ENCODE measurements around the gene TAAR9. TPM values are rescaled to one million over a fixed set of nuclear protein-coding genes. Genes with fewer than 3 reads are reported as not detected.

The TAAR9 gene
- total RNA-seq, 1 experiment from 2014 or later, result not detected

GRCh38 chr6:132506869-132507808, 30.9 kb upstream of the TAAR9 start:
- Histone ChIP-seq H3K27me3 (no peaks in the 10 kb centered on the region), H3K27ac (no peak overlapping the region), H3K4me1 (no peaks in the 10 kb centered on the region), H3K4me3 (no peak overlapping the region), H3K36me3 (no peaks in the 10 kb centered on the region; the same call in 1 of the 2 replicates), H3K9me3 (replicated peaks) (no peaks in the 10 kb centered on the region)
- no peak for DNase-seq

DNA sequence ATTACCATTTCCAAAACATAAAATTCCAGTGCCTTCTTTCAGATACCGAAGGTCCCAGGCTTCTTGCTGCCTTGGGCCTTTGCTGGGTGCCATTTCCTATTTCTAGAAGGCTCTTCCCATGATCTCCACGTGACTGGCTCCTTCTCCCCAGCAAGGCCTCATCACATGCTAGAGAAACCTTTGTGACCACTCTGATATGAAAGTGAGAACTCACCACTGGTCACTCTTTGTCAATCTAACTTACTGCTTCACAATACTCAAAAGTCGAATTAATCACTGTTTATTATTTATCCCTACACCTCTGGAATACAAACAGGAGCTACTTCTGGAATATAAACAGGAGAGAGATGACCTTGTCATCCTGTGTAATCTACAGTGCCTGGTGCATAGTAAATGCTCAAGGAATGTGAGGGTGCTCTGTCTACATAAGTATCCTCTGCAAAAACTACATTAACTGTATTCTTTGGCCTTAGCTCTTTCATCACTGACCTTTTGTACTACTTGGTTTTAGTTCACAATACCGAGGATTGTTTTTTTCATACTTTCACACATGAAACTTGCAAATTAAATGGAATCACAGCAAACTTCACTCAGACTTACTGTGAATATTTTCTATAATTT, 26.8 kb upstream of the TAAR9 start:
- Histone ChIP-seq H3K36me3 (no peaks in the 10 kb centered on the region), H3K4me1 (no peaks in the 10 kb centered on the region), H3K9me3 (replicated peaks) (no peaks in the 10 kb centered on the region), H3K27me3 (no peaks in the 10 kb centered on the region), H3K4me3 (no peak overlapping the region), H3K27ac (no peak overlapping the region)
- DNase-seq, result no peak

DNA sequence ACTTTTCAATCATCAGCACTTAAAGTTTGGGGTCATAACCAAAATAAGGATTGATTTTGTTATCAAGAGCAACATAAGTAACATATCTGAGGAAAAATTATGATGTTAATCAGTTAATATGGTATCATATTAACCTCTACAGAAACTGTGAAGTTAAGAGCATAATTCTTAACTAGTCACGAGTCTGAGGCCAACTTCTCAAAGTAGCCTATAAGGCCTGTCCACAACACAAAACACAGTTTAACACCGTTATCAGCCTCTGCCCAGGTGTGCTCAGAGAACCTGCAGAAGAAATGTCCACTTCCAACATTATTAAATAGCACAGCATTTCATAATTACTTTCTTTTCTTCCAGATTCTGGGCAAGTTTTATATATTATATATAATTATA, 26.3 kb upstream of the TAAR9 start:
- H3K4me1 ChIP-seq, result no peaks in the 10 kb centered on the region
- DNase-seq, result no peak
- no peaks in the 10 kb centered on the region for H3K36me3 ChIP-seq
- H3K9me3 ChIP-seq (replicated peaks), result no peaks in the 10 kb centered on the region
- H3K4me3 ChIP-seq, result peak overlapping the region; percentile 100
- no peak overlapping the region; the same call in 1 of the 2 replicates for H3K27ac ChIP-seq
- no peaks in the 10 kb centered on the region for H3K27me3 ChIP-seq

DNA sequence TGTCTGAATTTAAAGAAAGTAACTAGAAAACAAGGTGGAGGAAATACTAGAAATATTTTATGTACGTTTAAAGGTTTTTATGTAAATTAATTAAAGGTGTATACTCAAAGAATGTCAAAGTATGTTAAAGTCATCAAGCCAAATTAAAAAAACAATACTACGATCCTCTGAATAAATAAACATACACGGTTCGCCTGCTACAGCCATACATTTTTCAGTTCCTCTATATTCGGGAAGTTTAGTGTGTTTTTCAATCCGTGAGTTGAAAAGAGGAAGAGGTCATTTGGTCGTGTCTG, 25.8 kb upstream of the TAAR9 start:
- no peaks in the 10 kb centered on the region for H3K36me3 ChIP-seq
- no peaks in the 10 kb centered on the region for H3K9me3 ChIP-seq (replicated peaks)
- H3K4me3 ChIP-seq, result peak overlapping the region; percentile 100
- no peaks in the 10 kb centered on the region for H3K27me3 ChIP-seq
- no peaks in the 10 kb centered on the region for H3K4me1 ChIP-seq
- H3K27ac ChIP-seq, result peak overlapping the region; percentile 45
- no peak for DNase-seq

GRCh38 chr6:132512638-132513632, 25.1 kb upstream of the TAAR9 start, which contains the start of gene STX7:
Gene STX7, minus strand, starts transcription at chr6:132513116. Its CDS starts 9,586 bp downstream, at chr6:132503530.
- Histone ChIP-seq H3K27me3 (no peaks in the 10 kb centered on the region), H3K27ac (peak within 1 kb of the TSS; percentile 45), H3K4me3 (peak within 1 kb of the TSS; percentile 100), H3K4me1 (no peaks in the 10 kb centered on the region), H3K36me3 (no peaks in the 10 kb centered on the region), H3K9me3 (replicated peaks) (no peaks in the 10 kb centered on the region)
- peak; percentile 87 to 92 for DNase-seq

- peaks cover 2% of the 10 kb centered on the region; the same call in 1 of the 2 replicates for H3K27me3 ChIP-seq
- H3K4me3 ChIP-seq, result peak overlapping the region; percentile 100; the same call in 1 of the 2 replicates
- no peaks in the 10 kb centered on the region for H3K36me3 ChIP-seq
- DNase-seq, result no peak
- H3K4me1 ChIP-seq, result no peaks in the 10 kb centered on the region
- H3K9me3 ChIP-seq (replicated peaks), result no peaks in the 10 kb centered on the region
- H3K27ac ChIP-seq, result no peak overlapping the region
Measured at GRCh38 chr6:132513831-132514545, 24.1 kb upstream of the TAAR9 start.

DNA sequence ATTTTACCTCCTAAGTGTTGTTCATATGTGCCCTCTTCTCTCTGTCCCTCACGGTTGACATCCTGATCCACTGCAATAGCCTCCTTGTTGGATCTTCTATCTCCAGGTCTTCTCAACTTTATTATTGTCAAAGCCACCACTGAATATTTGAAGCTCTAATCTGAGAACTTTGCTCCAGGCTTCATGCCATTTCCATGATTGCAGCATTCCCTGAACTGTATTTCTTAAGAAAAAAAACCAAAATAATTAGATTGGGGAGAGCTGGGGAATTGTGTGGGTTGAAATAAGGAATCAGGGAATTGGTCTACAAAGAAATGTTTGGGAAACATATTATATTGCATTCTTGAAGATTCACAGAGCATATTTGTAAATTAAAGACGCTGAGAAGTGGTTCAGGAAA, 22.7 kb upstream of the TAAR9 start:
- no peak for DNase-seq
- H3K27me3 ChIP-seq, result peaks cover 2% of the 10 kb centered on the region; the same call in 1 of the 2 replicates

DNA sequence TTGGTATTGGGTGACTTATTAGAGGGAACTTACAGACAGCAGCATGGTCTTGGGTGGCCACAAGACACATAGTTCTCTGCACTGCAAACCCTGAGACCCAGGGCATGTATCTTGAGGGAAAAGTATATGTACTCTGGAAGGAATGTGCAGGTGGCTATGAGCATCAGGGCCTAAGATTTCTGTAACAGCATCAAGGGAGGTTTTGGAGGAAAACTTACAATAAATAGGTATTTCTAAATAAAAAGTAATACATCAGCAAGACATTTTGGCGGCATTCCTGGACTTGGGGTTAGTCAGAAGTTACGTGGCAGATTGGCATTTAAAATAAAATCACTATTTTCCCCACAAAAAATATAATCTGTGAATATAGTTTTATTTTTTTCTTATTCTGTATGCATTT, 17.1 kb upstream of the TAAR9 start:
- Histone ChIP-seq H3K27ac (no peak overlapping the region), H3K9me3 (replicated peaks) (no peaks in the 10 kb centered on the region), H3K4me1 (no peaks in the 10 kb centered on the region), H3K4me3 (no peak overlapping the region), H3K27me3 (peaks cover 7% of the 10 kb centered on the region; the same call in 1 of the 2 replicates), H3K36me3 (no peaks in the 10 kb centered on the region)
- no peak for DNase-seq

More for the DNA sequence above, 22.7 kb upstream of the TAAR9 start:
- no peaks in the 10 kb centered on the region for H3K4me1 ChIP-seq
- H3K4me3 ChIP-seq, result no peak overlapping the region
- H3K9me3 ChIP-seq (replicated peaks), result no peaks in the 10 kb centered on the region
- H3K36me3 ChIP-seq, result no peaks in the 10 kb centered on the region
- H3K27ac ChIP-seq, result no peak overlapping the region

- no peaks in the 10 kb centered on the region for H3K4me1 ChIP-seq
- no peaks in the 10 kb centered on the region for H3K9me3 ChIP-seq (replicated peaks)
- H3K27me3 ChIP-seq, result peaks cover 5% of the 10 kb centered on the region; the same call in 1 of the 2 replicates
- no peaks in the 10 kb centered on the region for H3K36me3 ChIP-seq
- DNase-seq, result no peak
- no peak overlapping the region for H3K4me3 ChIP-seq
- H3K27ac ChIP-seq, result no peak overlapping the region
Measured at GRCh38 chr6:132524646-132525045, 13.4 kb upstream of the TAAR9 start.

DNA sequence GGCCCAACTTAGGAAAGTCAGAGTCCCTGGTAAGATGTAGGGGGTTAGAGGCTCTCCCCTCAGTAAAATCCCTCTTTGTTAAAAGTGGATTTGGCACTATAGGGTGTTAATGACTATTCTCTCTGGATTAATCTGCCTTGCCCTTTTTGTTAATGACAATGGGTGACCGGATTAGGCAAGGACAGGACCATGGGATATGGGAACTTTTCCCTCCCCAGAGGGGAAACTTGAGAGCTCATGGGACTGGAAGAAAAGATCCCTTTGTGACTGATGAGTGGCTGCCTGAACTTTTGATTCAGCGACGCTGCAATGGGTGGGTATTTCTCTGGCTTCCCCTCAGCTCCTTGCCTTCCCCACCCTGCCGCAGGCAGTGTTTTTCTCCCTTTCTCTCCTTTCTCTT, 12.2 kb upstream of the TAAR9 start:
- Histone ChIP-seq H3K27ac (no peak overlapping the region), H3K4me3 (no peak overlapping the region), H3K9me3 (replicated peaks) (no peaks in the 10 kb centered on the region), H3K36me3 (no peaks in the 10 kb centered on the region), H3K27me3 (peaks cover 5% of the 10 kb centered on the region; the same call in 1 of the 2 replicates), H3K4me1 (no peaks in the 10 kb centered on the region)
- no peak for DNase-seq

- no peak for DNase-seq
- Histone ChIP-seq H3K27ac (no peak overlapping the region), H3K27me3 (peaks cover 5% of the 10 kb centered on the region; the same call in 1 of the 2 replicates), H3K9me3 (replicated peaks) (no peaks in the 10 kb centered on the region), H3K4me3 (no peak overlapping the region), H3K4me1 (no peaks in the 10 kb centered on the region), H3K36me3 (no peaks in the 10 kb centered on the region)
Measured at GRCh38 chr6:132526461-132526860, 11.6 kb upstream of the TAAR9 start.

DNA sequence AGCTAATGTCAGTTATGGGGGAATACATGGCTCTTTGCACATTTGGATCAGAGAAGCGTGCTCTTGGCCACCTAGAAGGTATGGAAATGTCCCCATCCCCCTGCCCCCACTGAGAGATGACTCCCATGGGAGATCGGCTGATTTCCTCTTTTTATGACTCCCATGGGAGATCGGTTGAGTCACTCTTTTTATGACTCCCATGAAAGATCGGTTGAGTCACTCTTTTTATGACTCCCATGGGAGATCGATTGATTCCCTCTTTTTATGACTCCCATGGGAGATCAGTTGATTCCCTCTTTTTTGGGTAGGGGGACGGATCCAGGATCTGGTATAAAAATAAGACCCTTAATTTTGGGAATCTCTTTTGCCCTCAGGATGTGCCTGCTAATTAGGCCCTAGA, 10.3 kb upstream of the TAAR9 start:
- Histone ChIP-seq H3K9me3 (replicated peaks) (no peaks in the 10 kb centered on the region), H3K36me3 (no peaks in the 10 kb centered on the region), H3K27me3 (no peaks in the 10 kb centered on the region), H3K27ac (no peak overlapping the region), H3K4me3 (no peak overlapping the region), H3K4me1 (no peaks in the 10 kb centered on the region)
- DNase-seq, result no peak

- no peaks in the 10 kb centered on the region for H3K9me3 ChIP-seq (replicated peaks)
- H3K4me1 ChIP-seq, result no peaks in the 10 kb centered on the region
- peak; percentile 58 to 82 for DNase-seq
- H3K27me3 ChIP-seq, result no peaks in the 10 kb centered on the region
- no peak overlapping the region for H3K27ac ChIP-seq
- H3K4me3 ChIP-seq, result no peak overlapping the region
- H3K36me3 ChIP-seq, result no peaks in the 10 kb centered on the region
Measured at GRCh38 chr6:132530293-132530974, 7.6 kb upstream of the TAAR9 start.
